Measurements from ENCODE around the gene MED4.

GRCh38 chr13:48142436-48142835 is 47.5 kb upstream of the MED4 start:
- TF ChIP-seq EZH2 (IDR thresholded peaks at IDR 0.05; ENCODE audit: low read length, missing control alignments) (no peak), CTCF (conservative IDR thresholded peaks at IDR 0.05 in 1 of 2, IDR thresholded peaks at IDR 0.05 in 1 of 2; ENCODE audit: low read depth in 1 of 2, low read length in 2 of 2) (no peak)
